Fibroblast of lung (primary cell): Measurements from ENCODE around the gene ARID1B.

ENCODE experiments used
- EZH2 ChIP-seq: IDR thresholded peaks from 2 replicates; pipeline ENCODE4 v1.5.1; 2012; ENCODE audit warnings: low read length, control low read depth, mild to moderate bottlenecking; ENCODE audit errors: missing control alignments
- TF ChIP-seq, protein P1 (sequence below), 2 donors: IDR thresholded peaks in 1 of 2; conservative IDR thresholded peaks in 1 of 2; 1 replicate in 1 of 2; 2 replicates in 1 of 2; pipeline ENCODE4 v1.5.1; 2011 to 2012; ENCODE audit warnings: low read length in 2 of 2, control low read depth in 1 of 2, inconsistent platforms in 1 of 2, low read depth in 1 of 2, mild to moderate bottlenecking in 1 of 2

DNA sequence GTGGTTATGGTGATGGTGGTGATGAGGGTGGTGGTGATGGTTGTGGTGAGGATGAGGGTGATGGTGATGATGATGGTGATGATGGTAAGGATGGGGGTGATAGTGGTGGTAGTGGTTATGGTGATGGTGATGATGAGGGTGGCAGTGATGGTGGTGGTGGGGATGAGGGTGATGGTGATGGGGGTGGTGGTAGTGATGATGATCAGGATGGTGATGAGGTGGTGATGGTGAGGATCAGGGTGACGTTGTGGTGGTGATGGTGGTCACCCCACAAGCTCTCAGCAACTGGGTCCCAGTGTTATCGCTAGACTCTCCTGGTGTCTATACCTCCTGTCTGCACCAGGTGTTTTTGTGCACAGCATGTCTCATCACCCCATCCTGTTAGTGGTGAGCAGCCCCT, 461.2 kb downstream of the ARID1B start:
- TF ChIP-seq, protein P1, sequence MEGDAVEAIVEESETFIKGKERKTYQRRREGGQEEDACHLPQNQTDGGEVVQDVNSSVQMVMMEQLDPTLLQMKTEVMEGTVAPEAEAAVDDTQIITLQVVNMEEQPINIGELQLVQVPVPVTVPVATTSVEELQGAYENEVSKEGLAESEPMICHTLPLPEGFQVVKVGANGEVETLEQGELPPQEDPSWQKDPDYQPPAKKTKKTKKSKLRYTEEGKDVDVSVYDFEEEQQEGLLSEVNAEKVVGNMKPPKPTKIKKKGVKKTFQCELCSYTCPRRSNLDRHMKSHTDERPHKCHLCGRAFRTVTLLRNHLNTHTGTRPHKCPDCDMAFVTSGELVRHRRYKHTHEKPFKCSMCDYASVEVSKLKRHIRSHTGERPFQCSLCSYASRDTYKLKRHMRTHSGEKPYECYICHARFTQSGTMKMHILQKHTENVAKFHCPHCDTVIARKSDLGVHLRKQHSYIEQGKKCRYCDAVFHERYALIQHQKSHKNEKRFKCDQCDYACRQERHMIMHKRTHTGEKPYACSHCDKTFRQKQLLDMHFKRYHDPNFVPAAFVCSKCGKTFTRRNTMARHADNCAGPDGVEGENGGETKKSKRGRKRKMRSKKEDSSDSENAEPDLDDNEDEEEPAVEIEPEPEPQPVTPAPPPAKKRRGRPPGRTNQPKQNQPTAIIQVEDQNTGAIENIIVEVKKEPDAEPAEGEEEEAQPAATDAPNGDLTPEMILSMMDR (conservative IDR thresholded peaks at IDR 0.05 in 1 of 2, IDR thresholded peaks at IDR 0.05 in 1 of 2; ENCODE audit: low read depth in 1 of 2, low read length in 2 of 2): no peak
- TF ChIP-seq EZH2: no peak
